NCI-H1092 treated with DMSO at 0.1 percent for 48 hours (cell line): ENCODE data around the gene BRSK1.
A peak's percentile ranks its signal among the peaks of the same experiment; 100 is the strongest.

Experiments used
- DNase-seq: peaks from one replicate; lab custom pipeline; 2025; lab: John Stamatoyannopoulos, UW

The BRSK1 gene

DNA sequence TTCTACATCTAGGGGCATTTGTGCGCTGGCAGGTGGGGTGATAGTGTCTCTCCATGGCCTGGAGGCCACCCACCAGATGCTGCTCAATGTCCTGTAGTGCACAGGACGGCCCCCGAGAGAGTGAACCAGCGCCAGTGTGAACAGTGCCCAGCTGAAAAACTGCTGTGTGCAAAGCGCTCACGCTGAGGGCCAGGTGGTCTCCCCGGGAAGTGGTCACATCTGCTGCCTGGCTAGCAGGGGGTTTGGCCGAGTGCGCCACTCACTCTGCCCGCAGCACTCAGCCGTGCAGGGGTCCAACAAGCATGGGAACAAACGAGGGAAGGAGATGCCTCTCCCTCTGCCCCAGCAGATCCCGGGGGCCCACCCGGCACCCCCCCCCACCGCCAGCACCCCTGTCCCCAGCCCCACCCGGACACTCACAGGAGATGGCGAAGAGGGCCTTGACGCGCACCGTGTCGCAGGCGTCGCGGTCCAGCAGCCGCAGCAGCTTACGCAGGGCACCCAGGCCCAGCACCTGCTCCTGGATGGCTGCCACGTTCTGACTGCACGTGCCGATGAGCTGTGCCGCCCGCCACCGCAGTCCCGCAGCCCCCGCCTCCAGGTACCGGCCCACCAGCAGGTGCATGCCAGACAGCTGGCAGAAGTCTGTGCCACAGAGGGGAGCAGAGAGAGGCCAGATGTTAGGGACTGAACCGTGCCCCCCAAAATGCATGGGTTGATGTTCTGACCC lies 9.7 kb upstream of the BRSK1 start:
- peak; percentile 80 for DNase-seq

DNA sequence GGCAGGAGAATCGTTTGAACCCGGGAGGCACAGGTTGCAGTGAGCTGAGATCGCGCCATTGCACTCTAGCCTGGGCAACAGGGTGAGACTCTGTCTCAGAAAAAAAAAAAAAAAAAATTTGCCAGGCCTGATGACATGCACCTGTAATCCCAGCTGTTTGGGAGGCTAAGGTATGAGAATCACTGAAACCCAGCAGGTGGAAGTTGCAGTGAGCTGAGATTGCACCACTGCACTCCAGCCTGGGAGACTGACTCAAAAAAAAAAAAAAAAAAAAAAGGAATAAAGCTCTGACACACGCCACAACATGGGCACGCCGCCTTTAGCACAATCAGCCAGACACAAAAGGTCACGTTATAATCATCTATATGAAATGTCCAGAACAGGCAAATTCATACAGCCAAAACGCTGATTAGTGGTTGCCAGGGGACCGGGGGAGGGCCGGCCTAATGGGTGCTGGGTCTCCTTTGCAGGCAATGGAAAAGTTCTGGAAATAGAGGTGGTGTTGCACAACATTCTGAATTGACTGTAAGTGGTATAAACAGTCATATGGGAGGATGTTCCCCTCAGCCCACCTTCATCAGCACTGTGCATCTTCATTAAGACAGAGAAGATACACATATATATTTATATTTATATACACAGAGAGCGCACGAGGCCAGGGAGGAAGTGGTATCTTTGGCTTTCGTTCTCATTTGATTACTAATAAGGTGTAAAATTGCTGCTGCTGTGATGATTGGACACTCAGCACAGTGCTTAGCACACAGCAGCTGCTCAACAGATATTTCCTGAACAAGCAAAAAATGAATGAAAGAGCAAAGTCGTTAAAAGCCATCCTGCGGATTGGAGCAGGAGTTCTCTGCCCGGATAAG lies 7.7 kb upstream of the BRSK1 start:
- DNase-seq = no peak

- no peak for DNase-seq
Measured at GRCh38 chr19:55276720-55277430, 6.9 kb upstream of the BRSK1 start.

DNA sequence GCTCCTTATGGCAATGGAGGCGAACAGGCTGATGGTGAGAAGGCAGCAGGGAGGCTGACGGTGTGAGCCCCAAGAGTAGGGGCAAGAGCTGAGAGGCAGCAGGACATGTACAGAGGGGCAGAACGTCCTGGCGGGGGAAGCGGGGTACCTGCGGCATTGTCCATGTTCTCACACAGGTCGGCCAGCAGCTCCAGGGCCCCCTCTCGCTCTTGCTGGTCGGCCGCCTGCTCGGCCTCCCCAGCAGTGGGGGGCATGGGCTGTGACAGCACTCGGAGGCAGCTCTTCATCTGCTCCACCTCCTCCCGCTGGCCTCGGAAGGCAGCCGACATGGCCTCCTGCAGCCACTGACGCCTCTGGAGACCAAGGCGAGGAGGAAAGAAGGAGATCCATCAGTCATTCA lies 6.3 kb upstream of the BRSK1 start:
- no peak for DNase-seq

DNA sequence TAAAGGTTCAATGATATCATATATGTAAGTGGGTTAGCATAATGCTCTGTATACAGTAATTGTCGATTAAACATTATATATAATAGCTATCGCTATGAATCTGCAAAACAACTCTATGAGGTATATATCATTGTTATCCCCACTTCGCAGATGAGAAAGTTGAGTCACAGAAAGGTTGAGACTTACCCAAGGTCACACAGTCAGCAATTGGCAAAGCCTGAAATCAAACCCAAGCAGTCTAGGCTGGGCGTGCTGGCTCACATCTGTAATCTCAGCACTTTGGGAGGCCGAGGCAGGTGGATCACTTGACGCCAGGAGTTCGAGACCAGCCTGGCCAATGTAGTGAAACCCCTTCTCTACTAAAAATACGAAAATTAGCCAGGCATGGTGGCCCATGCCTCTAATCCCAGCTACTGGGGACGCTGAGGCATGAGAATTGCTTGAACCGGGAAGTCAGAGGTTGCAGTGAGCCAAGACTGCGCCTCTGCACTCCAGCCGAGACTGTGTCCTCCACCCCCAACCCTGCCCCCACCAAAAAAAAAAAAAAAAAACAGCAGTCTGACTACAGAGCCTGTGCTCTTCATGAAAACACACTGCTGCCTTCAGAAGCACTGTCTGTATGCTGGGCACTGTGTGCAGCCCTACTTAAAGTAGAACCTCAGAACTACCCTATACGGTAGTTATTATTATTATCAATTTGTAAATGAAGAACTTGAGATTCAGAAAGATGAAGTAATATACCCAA lies 5.2 kb upstream of the BRSK1 start:
- no peak for DNase-seq

DNA sequence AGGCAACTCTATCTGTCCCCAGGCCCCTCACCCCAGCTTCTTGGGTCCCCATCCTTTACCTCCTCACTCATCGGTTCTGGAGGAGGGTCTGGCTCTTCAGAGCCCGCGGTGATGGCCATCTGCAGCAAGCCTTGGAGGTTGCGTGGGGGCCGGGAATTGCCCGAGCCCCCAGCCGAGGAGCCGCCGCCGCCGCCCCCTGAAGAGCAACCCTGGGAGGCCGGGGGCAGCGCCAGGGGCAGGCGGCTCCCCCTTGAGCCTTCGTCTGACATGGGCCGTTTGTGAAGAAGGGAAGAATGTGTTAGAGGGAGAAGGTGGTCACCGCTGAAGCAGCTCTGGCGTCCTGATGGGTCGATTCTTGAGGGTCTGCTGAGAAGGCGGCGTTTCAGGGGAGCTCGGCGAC lies 4.5 kb upstream of the BRSK1 start:
- no peak for DNase-seq

DNA sequence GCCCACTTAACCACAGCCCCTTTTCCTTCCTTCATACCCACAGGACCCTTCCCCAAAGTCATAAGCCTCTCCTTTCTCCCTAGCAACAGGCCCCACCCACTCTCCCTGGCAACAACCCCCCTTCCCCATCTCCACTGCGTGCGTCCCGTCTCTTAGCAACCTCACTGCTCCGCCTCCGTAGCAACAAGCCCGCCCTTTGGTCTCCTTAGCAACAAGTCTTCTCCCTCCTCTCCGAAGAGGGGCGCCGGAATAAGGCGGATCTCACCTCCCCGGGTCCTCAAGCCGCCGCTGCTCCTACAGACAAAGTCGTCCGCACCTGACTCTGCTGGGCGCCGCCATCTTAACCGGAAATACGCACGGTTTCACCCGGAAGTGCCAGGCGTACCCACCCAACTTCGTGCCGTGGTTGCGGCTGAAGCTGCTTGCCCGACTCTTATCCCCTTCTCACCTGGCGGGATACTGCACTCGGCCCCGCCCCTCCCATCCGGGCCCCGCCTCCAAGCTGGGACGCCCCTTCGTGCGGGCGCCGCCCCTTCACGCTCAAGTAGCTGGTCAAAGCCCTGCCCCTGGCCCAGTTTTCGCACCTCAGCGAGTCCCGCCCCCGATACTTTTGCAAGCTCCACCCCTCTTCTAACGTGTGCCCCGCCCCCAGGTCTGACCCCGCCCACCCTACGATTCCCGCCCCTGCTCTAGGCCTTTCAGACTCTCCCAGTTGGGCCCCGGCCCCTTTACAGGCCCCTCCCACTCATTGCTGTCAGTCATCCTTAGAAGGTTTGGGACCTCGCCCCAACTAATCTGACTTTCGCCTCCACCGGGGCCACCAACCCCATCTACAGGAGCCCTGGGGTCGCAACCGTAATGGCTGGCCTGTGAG lies 3.8 kb upstream of the BRSK1 start, which contains the start of gene HSPBP1:
HSPBP1 (minus strand) TSS at position 341 of the 874 bp plus-strand sequence. CDS start 502 bp downstream, outside the sequence.
- DNase-seq = peak; percentile 87

- no peak for DNase-seq
Measured at GRCh38 chr19:55284405-55285058, 735 bp downstream of the BRSK1 start.

- no peak for DNase-seq
Measured at GRCh38 chr19:55285229-55285890, 1.6 kb downstream of the BRSK1 start.

GRCh38 chr19:55287361-55288079 lies 3.7 kb downstream of the BRSK1 start:
- no peak for DNase-seq

- no peak for DNase-seq
Measured at GRCh38 chr19:55289117-55289796, 5.5 kb downstream of the BRSK1 start.

DNA sequence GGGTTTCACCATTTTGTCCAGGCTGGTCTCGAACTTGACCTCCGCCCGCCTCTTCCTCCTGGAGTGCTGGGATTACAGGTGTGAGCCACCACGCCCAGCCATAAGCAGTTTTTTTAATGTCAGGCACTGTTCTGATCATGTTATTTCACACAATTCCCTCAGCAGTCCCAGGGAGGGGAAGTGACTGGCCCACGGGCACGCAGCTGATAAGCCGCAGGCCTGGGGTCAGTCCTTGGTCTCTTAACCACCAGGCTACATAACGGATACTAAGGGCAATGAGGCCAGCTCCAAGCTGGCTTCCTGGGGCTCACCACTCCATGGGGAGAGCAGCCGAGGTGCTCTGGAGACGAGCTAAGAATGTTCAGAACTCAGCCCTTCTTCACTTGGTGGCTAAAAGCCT lies 13.5 kb downstream of the BRSK1 start:
- DNase-seq = no peak

- DNase-seq = no peak
Measured at GRCh38 chr19:55299991-55300390, 16.2 kb downstream of the BRSK1 start.

DNA sequence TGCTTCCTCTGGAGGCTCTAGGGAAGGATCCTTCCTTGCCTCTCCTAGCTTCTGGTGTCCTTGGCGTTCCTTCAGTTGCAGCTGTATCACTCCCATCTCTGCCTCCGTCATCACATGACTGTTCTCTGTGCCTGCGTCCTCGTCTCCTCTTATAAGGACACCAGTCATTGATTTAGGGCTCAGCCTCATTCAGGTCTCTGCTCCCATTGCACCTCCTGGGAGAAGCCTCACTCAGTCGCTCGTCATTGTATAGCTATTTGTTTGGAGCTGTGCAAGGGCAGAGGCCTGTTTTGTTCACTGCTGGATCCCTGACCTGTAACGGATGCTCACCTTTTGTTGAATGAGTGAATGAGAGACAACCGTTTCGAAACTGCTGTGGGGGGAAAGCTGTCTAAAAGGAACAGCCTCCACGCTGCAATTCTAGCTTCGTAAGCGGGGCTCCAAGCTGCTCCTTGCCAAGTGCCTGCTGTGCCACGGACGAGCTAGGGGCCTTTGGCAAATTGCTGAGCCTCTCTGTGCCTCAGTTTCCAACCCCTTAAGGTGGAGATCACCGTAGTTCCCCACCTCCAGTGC lies 17.2 kb downstream of the BRSK1 start:
- no peak for DNase-seq

- DNase-seq = peak; percentile 64
Measured at GRCh38 chr19:55301459-55302317, 17.9 kb downstream of the BRSK1 start.

DNA sequence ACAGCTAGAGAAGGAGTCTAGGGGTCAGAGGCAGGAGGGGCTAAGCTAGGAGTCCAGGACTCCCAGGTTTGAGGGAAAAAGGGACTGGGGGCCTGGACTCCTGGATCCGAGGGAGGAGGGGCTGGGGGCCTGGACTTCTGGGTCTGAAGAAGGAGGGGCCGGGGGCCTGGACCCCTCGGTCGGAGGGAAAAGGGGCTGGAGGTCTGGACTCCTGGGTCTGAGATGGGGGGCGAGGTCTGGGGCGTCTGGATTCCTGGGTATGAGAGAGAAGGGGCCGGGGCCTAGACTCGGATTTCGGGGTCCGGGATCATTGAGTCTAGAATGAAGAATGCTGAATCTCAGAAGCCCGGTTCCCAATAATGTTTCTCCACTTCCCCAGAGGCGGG lies 18.5 kb downstream of the BRSK1 start:
- DNase-seq = no peak

DNA sequence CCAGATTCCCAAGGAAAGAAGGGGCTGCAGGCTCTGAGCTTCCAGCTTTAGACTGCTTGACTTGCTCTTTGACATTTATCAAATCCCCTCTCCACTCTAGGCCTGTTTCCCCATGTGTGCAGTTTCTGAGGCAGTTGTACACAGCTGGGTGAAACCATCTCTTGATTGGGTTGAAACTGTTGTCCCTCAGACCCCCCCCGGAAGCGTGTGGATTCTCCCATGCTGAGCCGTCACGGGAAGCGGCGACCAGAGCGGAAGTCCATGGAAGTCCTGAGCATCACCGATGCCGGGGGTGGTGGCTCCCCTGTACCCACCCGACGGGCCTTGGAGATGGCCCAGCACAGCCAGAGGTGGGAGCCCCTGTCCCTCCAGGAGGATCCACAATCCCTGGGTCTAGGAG lies 19.7 kb downstream of the BRSK1 start:
- no peak for DNase-seq
